H9 (cell line): ENCODE measurements around the gene DCDC2. TPM values are rescaled to one million over a fixed set of nuclear protein-coding genes. Genes with fewer than 3 reads are reported as not detected.

Experiments
- DNase-seq: peaks from one replicate; pipeline ENCODE4 v3.0.0-alpha.2; 2017
- H2AFZ ChIP-seq: one replicate; pipeline ENCODE4 v1.6.1; 2013; ENCODE audit warnings: mild to moderate bottlenecking, low read length, control low read depth, moderate library complexity
- H2AK5ac ChIP-seq: 2 replicates; pipeline ENCODE4 v1.6.1; 2013; ENCODE audit warnings: low read length, control low read depth, mixed read lengths; ENCODE audit not compliant: insufficient read length
- H2BK120ac ChIP-seq: one replicate; pipeline ENCODE4 v1.6.1; 2013; ENCODE audit warnings: low read depth, mild to moderate bottlenecking, low read length, control low read depth, inconsistent platforms; ENCODE audit not compliant: poor library complexity, severe bottlenecking
- H2BK12ac ChIP-seq: 2 replicates; pipeline ENCODE4 v1.6.1; 2013; ENCODE audit warnings: low read length, control low read depth, mixed read lengths, low read depth; ENCODE audit not compliant: insufficient read length
- H2BK15ac ChIP-seq: 2 replicates; pipeline ENCODE4 v1.6.1; 2013; ENCODE audit warnings: low read depth, low read length, control low read depth
- H2BK20ac ChIP-seq: one replicate; pipeline ENCODE4 v1.6.1; 2013; ENCODE audit warnings: low read depth, mild to moderate bottlenecking, low read length, control low read depth, inconsistent platforms; ENCODE audit not compliant: poor library complexity, severe bottlenecking
- H2BK5ac ChIP-seq: 2 replicates; pipeline ENCODE4 v1.6.1; 2013; ENCODE audit warnings: low read length, control low read depth, mixed read lengths; ENCODE audit not compliant: insufficient read length
- H3K14ac ChIP-seq: 2 replicates; pipeline ENCODE4 v1.6.1; 2013; ENCODE audit warnings: low read length, control low read depth; ENCODE audit not compliant: insufficient read depth
- H3K18ac ChIP-seq: 2 replicates; pipeline ENCODE4 v1.6.1; 2013; ENCODE audit warnings: low read depth, mild to moderate bottlenecking, mixed read lengths, low read length, control low read depth; ENCODE audit not compliant: insufficient read length
- H3K23ac ChIP-seq: 2 replicates; pipeline ENCODE4 v1.6.1; 2013; ENCODE audit warnings: low read length, control low read depth, mixed read lengths, low read depth; ENCODE audit not compliant: insufficient read length
- H3K23me2 ChIP-seq: 2 replicates; pipeline ENCODE4 v1.6.1; 2013; ENCODE audit warnings: low read depth, mild to moderate bottlenecking, mixed read lengths, low read length, control low read depth; ENCODE audit not compliant: insufficient read length, poor library complexity, severe bottlenecking
- H3K27ac ChIP-seq: 2 replicates; pipeline ENCODE4 v1.5.1; 2013; ENCODE audit warnings: low read length, control low read depth, mixed read lengths, low read depth; ENCODE audit not compliant: insufficient read length
- H3K27me3 ChIP-seq: 2 replicates; pipeline ENCODE4 v1.6.1; 2013; ENCODE audit warnings: low read length, control low read depth, inconsistent platforms; ENCODE audit not compliant: insufficient read depth
- H3K4ac ChIP-seq: 2 replicates; pipeline ENCODE4 v1.6.1; 2013; ENCODE audit warnings: low read depth, mild to moderate bottlenecking, control low read depth, inconsistent platforms, low read length, moderate library complexity
- H3K4me1 ChIP-seq: 2 replicates; pipeline ENCODE4 v1.6.1; 2013; ENCODE audit warnings: low read length, control low read depth, inconsistent platforms; ENCODE audit not compliant: insufficient read depth
- H3K4me2 ChIP-seq: 2 replicates; pipeline ENCODE4 v1.6.1; 2013; ENCODE audit warnings: low read length, control low read depth, mixed read lengths; ENCODE audit not compliant: insufficient read length, insufficient read depth
- H3K56ac ChIP-seq: 2 replicates; pipeline ENCODE4 v1.6.1; 2013; ENCODE audit warnings: low read depth, mild to moderate bottlenecking, mixed read lengths, low read length, control low read depth; ENCODE audit not compliant: insufficient read length
- H3K79me1 ChIP-seq: 2 replicates; pipeline ENCODE4 v1.6.1; 2013; ENCODE audit warnings: low read depth, mild to moderate bottlenecking, moderate library complexity, low read length, control low read depth, inconsistent platforms; ENCODE audit not compliant: insufficient read depth, poor library complexity, severe bottlenecking
- H3K79me2 ChIP-seq: 2 replicates; pipeline ENCODE4 v1.6.1; 2013; ENCODE audit warnings: low read length, control low read depth, inconsistent platforms; ENCODE audit not compliant: insufficient read depth
- H3K9ac ChIP-seq: 2 replicates; pipeline ENCODE4 v1.6.1; 2013; ENCODE audit warnings: low read length, control low read depth, mixed read lengths; ENCODE audit not compliant: insufficient read length; ENCODE audit errors: extremely low read depth
- H3K9me3 ChIP-seq: one replicate; pipeline ENCODE4 v1.6.1; 2013; ENCODE audit warnings: low read depth, low read length, inconsistent platforms; ENCODE audit not compliant: control insufficient read depth
- H3T11ph ChIP-seq: one replicate; pipeline ENCODE4 v1.6.1; 2013; ENCODE audit warnings: mild to moderate bottlenecking, low read length, control low read depth, inconsistent platforms
- H4K20me1 ChIP-seq: one replicate; pipeline ENCODE4 v1.6.1; 2013; ENCODE audit not compliant: control insufficient read depth, insufficient read length, insufficient read depth
- H4K5ac ChIP-seq: 2 replicates; pipeline ENCODE4 v1.6.1; 2013; ENCODE audit warnings: low read depth, mild to moderate bottlenecking, mixed read lengths, low read length, control low read depth; ENCODE audit not compliant: insufficient read length
- H4K8ac ChIP-seq: replicated peaks from 2 replicates; pipeline ENCODE4 v1.6.1; 2013; ENCODE audit warnings: low read length, control low read depth, mixed read lengths, low read depth; ENCODE audit not compliant: insufficient read length
- H4K91ac ChIP-seq: 2 replicates; pipeline ENCODE4 v1.6.1; 2013; ENCODE audit warnings: low read depth, mild to moderate bottlenecking, moderate library complexity, mixed read lengths, low read length, control low read depth; ENCODE audit not compliant: insufficient read length
- H3K27ac Mint-ChIP-seq, 3 experiments: 2 replicates in 2 of 3; 3 replicates in 1 of 3; pipeline ENCODE4 v1.8.0; 2020 to 2021; ENCODE audit warnings: mixed read lengths in 3 of 3, mild to moderate bottlenecking in 1 of 3, moderate library complexity in 1 of 3
- H3K27me3 Mint-ChIP-seq: 2 replicates; pipeline ENCODE4 v1.8.0; 2021; ENCODE audit warnings: low read depth, mild to moderate bottlenecking, moderate library complexity, mixed read lengths
- H3K36me3 Mint-ChIP-seq, 3 experiments: 2 replicates in 2 of 3; 3 replicates in 1 of 3; pipeline ENCODE4 v1.8.0; 2020 to 2021; ENCODE audit warnings: low read depth in 3 of 3, mixed read lengths in 3 of 3; ENCODE audit not compliant: insufficient read depth in 1 of 3
- H3K4me1 Mint-ChIP-seq, 2 experiments: 2 replicates each; pipeline ENCODE4 v1.8.0; 2020; ENCODE audit warnings: mixed read lengths in 2 of 2
- H3K4me3 Mint-ChIP-seq, 2 experiments: 2 replicates in 1 of 2; 3 replicates in 1 of 2; pipeline ENCODE4 v1.8.0; 2020 to 2021; ENCODE audit warnings: mild to moderate bottlenecking in 2 of 2, mixed read lengths in 2 of 2, moderate library complexity in 1 of 2
- H3K9me3 Mint-ChIP-seq, 2 experiments: 2 replicates in 1 of 2; 3 replicates in 1 of 2; pipeline ENCODE4 v1.8.0; 2020; ENCODE audit warnings: mild to moderate bottlenecking in 2 of 2, mixed read lengths in 2 of 2, moderate library complexity in 1 of 2
- WGBS: extraction: QIAGEN DNeasy Blood & Tissue Kit; methylation state at CpG from one replicate; pipeline ENCODE4 v1.1.7; 2013; ENCODE audit warnings: missing lambda C conversion rate, low lambda C conversion rate, mixed read lengths; ENCODE audit not compliant: insufficient read length; ENCODE audit errors: extremely low coverage; 5-methylcytosine and 5-hydroxymethylcytosine counted together
- total RNA-seq: library from RNA; stranded (reverse); gene quantifications from 2 replicates; pipeline ENCODE4 v1.2.1, GENCODE V29; 2021
- TF ChIP-seq, protein P1 (sequence below): fragments of 200-600 bp; sonication (generic); conservative IDR thresholded peaks from 3 replicates; pipeline ENCODE4 v1.8.0; 2021; ENCODE audit warnings: antibody characterized with exemption, mild to moderate bottlenecking

The DCDC2 gene
- total RNA-seq, 1 experiment from 2014 or later = 0.59 TPM

DNA sequence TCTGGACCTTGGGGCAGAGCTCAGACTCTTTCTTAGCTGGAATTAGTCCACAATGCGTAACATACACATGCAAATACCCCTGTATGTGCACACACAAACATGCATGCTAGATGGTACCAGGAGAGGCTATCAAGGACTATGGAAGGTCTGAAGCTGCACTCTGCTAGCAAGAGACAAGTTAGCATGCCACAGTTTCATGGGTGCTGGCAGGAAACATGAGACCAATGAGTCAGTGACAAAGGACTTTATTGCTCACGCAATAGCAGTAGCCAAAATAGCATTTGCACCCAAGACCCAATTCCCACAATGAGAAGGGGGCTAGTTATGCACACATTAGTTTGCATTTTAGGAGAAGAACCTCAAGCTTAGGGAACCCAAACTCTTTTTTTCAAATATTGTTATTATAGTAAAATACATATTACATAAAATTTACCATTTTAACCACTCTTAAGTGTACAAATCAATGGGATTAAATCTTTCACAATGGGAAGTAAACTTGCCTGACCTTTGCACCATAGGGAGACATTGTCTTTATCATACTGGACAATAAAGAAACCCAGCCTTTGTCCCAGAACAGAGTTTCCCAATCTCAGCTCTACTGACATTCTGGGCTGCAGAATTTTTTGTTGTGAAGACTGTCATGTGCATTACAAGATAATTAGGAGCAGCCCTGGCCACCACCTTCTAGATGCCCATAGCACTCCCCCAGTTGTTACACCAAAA is 162.7 kb downstream of the DCDC2 start:
- Mint-ChIP-seq H3K9me3 (peaks cover 2 to 8% of the 10 kb centered on the region in 2 experiments; a peak in 3 of 5 replicates), H3K4me3 (no peak overlapping the region), H3K36me3 (peaks cover 0 to 7% (median 0%) of the 10 kb centered on the region in 3 experiments; a peak in 2 of 7 replicates), H3K4me1 (no peaks in the 10 kb centered on the region), H3K27ac (no peak overlapping the region), H3K27me3 (no peaks in the 10 kb centered on the region; the same call in 1 of the 2 replicates)
- TF ChIP-seq, protein P1, sequence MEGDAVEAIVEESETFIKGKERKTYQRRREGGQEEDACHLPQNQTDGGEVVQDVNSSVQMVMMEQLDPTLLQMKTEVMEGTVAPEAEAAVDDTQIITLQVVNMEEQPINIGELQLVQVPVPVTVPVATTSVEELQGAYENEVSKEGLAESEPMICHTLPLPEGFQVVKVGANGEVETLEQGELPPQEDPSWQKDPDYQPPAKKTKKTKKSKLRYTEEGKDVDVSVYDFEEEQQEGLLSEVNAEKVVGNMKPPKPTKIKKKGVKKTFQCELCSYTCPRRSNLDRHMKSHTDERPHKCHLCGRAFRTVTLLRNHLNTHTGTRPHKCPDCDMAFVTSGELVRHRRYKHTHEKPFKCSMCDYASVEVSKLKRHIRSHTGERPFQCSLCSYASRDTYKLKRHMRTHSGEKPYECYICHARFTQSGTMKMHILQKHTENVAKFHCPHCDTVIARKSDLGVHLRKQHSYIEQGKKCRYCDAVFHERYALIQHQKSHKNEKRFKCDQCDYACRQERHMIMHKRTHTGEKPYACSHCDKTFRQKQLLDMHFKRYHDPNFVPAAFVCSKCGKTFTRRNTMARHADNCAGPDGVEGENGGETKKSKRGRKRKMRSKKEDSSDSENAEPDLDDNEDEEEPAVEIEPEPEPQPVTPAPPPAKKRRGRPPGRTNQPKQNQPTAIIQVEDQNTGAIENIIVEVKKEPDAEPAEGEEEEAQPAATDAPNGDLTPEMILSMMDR = no peak
- Histone ChIP-seq H3K79me1 (no peaks in the 10 kb centered on the region), H2BK120ac (no peak overlapping the region), H2BK12ac (no peak overlapping the region), H3K14ac (no peak overlapping the region), H2BK20ac (no peak overlapping the region), H3K23ac (no peak overlapping the region), H2BK5ac (no peak overlapping the region), H4K5ac (no peak overlapping the region), H3K27ac (no peak overlapping the region), H3K4me2 (no peak overlapping the region), H4K91ac (no peak overlapping the region), H4K8ac (no peak overlapping the region), H3K9me3 (no peaks in the 10 kb centered on the region), H3K9ac (no peak overlapping the region), H3K18ac (no peak overlapping the region), H2BK15ac (no peak overlapping the region), H3K4ac (no peak overlapping the region), H2AFZ (no peak overlapping the region), H3K23me2 (no peaks in the 10 kb centered on the region), H2AK5ac (no peak overlapping the region), H3K4me1 (no peaks in the 10 kb centered on the region), H3K27me3 (no peaks in the 10 kb centered on the region), H3T11ph (no peak overlapping the region), H3K56ac (no peak overlapping the region), H3K79me2 (no peaks in the 10 kb centered on the region), H4K20me1 (no peaks in the 10 kb centered on the region)
- no CpG with 5 or more reads among the region's 2 CpGs for WGBS
- no peak for DNase-seq
